ENCODE results near the gene CHST15.

- TF ChIP-seq, protein P1, sequence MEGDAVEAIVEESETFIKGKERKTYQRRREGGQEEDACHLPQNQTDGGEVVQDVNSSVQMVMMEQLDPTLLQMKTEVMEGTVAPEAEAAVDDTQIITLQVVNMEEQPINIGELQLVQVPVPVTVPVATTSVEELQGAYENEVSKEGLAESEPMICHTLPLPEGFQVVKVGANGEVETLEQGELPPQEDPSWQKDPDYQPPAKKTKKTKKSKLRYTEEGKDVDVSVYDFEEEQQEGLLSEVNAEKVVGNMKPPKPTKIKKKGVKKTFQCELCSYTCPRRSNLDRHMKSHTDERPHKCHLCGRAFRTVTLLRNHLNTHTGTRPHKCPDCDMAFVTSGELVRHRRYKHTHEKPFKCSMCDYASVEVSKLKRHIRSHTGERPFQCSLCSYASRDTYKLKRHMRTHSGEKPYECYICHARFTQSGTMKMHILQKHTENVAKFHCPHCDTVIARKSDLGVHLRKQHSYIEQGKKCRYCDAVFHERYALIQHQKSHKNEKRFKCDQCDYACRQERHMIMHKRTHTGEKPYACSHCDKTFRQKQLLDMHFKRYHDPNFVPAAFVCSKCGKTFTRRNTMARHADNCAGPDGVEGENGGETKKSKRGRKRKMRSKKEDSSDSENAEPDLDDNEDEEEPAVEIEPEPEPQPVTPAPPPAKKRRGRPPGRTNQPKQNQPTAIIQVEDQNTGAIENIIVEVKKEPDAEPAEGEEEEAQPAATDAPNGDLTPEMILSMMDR (IDR thresholded peaks at IDR 0.05; ENCODE audit: borderline replicate concordance, extremely low read depth, low read length, poor library complexity, severe bottlenecking), result no peak
- TF ChIP-seq EZH2 (IDR thresholded peaks at IDR 0.05; ENCODE audit: borderline replicate concordance, low read depth, low read length, severe bottlenecking), result no peak
These were observed 6.4 kb downstream of the CHST15 start for GRCh38 chr10:124086787-124087671.
